ENCODE results near the gene LHX1.

The LHX1 gene

DNA sequence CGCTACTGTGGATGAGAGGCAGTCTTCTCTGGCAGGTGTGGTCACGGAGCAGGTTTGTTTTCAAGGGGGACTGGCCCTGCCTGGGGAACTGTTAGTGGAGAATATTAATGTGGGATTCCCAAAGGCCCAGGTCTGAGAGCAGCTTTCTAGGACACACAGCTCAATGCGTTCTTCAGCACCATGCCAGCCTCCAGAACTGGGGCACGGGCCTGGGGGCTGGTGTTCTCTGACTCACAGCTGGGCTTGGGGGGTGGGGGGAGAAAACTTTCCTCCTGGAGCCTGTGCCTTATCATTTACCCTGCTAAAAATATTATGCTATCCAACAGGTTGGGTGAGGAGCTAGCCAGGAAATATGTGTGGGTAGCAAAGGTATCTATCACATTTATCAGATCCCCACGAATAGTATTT, 13.5 kb upstream of the LHX1 start:
- no peak for DNase-seq

DNA sequence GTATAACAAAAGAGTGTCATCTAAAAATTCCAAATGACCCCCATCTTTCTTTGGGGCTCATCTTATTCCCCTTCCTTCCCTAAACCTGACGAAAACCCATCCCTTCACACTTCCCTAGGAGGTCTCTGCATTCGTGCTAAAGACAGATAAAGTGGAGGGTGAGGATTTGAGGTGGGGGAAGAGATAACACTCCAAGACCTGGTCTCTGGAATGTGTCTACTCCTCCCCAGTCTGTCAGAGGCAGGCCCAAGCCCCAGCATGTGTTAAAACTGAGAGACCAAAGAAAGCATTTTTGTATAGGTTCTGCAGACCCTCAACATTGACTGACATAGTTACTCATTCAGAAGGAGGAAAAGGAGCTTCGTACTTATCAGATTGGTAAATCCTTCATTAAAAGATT, 11.0 kb upstream of the LHX1 start:
- no peak for DNase-seq

DNA sequence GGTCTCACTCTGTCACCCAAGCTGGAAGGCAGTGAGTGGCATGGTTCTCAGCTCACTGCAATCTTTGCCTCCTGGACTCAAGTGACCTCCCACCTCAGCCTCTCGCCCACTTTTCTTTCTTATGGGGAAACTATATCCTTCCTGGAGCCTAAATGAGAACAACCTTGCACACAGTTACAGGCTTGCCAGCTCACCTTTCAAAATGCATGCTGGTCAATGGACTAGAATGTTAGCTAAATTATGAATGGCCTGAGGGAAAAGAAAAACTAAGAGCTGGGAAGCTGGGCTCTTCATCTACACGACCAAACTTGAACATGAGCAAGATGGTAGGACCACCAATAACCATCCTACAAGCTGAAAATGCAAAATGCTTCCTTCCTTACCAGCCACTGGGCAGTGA, 10.6 kb upstream of the LHX1 start:
- DNase-seq: no peak

DNA sequence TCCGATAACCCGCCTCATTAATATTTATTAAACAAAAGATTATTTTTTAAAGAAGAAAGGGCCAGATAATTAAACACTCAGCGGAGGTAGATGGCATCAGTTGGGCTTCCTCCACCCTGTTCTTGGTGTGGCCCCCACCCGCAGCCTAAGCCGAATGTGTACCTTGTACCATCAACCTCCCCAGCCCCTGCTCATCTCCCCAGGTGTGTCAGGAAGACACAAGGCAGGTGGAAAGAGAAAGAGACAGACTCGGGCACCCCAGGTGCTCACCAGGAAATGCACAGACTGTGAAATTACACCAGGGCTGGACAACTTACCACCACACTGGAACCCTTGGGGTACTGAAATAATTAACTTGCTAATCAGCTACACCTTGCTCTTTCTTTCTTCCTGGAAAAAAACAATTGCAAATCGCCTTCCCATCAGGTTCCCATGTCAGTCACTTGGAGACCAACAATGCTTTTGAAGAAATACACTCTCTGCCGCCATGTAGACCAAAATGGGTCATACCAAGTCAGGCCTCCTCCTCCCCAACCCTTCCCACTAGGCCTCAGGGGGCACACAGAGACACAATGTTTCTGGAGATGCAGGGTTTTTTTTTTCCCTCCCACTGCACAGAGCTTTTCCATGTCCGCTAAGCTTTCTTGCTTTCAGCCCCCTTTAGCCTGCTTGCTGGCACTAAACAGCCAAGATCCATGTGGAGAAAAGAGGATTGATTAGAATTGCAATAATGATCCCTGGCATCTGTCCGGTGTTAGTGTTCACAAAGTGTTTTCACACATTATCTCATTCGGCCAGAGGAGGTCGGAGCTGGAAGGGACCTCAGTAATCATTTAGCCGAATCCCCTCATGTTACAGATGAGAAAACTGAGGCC, 8.6 kb upstream of the LHX1 start:
- no peak for DNase-seq

DNA sequence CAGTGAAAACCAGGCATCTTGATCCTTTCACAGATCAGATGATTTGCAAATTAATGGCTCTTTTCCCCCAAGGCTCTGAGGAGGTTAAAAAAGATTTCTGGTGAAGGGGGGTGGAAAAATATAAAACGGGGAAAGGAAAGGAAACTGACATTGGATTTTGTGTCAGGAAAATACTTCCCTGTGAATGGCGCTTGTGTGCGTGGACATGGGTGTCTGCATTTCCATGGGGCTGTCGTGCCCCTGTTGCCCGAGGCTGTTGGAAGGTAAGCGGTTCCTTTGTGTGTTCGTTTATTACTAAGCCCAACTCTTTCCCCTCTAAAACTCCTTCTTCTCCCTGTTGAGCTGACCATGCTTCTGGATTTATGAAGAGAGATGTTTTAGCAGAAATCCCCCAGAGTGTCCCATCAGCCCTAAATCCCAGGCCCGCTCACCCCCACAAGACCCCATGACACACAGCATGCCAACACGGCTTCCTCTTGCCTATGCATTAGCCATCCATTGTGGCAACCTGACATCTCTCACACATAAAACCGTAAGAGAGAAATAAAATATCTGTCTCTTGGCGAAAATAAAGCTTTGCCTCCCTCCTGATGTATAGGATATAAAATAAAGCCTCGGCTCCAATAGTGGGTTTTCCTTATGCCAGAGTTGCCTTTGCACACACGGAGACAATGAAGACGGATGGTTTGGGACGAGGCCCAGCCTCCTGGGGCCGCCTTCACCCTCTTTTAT, 7.3 kb upstream of the LHX1 start:
- DNase-seq: no peak

DNA sequence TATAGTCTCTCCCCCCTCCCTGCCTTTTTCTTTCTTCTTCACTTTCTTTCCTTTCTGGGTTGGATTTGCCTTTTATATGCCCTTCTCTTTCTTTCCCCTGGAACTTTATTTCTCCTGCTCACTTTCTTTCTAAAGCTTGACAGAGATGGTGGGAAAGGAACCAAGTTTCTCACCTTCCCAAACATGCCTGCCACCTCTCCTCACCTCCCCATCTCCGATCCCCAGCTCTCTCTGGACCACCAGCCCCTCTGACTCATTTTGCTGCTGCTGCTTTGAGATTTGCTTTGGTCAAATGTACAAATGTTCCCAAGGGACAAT, 6.7 kb upstream of the LHX1 start:
- no peak for DNase-seq

DNA sequence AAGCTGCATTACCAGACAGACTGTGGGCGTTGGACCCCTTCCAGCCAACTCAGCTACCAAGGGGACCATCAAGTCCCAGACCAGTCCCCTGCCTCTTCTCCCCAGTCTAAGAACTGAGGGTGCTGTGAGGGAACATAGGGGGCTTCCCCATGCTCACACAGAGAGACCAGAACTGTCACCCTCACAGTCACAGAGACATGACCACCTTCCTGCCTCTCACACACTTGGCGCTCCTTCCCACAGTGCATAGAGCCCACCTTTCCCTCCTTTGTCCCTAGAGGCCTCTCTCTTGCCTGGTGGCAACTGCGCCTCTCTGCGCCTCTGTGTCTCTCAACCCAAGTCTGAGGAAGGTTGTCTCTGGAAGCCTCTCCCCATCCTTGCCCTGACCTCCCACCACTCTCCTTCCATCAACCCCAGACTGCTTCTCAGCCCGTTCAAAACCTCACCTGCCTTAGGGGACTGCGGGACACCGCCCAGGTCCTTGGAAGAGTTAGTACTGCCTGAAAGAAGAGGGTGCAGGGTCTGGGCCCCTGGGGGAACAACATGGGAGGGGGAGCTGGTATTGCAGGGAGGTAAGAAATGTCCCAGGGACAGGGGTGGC, 6.1 kb upstream of the LHX1 start:
- DNase-seq: no peak

DNA sequence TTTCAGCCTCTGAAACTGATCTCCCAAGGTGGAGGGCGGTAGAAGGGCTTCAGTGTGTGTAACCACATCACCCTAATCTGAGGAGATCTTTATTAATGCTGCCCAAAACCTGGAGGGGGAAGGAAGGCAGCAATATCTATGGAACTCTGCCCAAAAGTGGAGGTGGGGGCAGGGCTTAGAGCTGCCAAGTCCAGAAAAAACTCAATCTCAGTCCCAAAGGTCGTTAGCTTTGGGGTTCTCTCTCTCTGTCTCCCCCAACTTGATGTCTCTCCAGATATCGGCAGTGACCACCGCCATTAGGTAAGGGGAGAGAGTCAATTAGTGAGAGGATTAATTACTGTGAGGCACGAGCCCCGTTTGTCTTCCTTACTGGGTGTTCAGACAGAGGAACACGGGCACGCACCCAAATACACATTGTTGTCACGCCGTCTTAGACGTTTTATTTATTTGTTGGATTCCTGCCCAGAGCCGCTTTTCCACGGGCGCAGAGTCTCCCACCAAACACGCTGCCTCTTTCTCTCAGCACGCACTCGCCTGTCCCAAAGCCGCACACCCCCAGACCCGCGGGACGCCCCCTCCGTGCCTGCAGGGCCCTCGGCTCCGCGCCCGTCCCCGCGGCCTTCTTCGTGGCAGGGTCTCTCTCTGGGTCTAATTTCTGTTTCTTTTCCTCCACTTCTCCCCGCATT, 5.4 kb upstream of the LHX1 start:
- no peak for DNase-seq

DNA sequence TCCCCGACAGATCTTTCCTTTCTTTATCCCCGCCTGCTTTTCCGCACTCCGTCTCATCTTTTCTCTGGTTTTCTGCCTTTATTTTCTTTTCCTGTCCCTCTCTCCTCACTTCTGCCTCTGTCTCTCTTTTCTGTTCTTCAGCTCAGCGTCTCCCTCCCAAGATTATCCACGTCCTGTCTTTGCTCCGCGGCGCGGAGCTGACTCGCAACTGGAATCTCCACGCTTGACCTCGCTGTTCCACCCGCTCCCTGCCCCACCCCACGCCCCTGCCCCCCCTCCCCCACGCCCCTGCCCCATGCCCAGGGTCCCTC, 4.9 kb upstream of the LHX1 start:
- DNase-seq: no peak

DNA sequence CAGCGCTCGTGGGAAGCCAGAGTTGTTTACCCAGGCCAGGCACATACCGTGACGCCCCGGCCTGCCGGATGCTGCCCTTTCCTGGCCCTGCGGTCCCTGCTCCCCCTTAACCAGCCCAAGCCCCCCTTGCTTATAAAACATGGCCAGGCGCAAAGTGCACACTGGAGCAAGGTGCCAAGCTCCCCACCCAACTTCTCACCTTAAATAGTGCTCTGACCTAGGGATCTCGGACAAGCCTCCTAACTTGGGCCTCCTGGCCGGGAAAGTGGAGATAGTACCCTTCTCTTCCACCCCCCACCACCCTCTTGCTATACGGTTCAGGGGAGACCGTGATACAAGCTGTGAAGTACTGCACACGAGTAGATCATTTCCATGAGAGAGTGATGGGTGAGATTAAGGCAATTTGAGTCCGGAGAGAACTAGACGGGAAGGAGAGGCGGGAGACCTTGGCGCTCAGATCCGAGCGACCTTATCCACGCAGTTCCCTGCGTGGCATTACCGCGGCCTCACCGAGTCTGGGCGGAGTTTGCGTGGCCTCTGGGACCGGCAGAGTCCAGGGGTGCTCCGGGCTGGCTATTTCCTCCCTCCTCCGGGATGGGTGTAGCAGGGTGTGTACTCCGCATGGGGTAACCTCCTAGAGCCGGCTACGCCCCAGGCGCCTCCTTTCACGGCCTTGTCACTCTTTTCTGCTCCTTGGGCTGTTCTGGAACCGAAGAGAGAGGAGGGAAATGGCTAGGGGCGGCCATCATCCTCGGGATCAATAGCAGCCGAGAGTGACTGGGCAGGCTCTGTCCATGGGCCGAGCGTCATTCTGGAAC, 4.4 kb upstream of the LHX1 start:
- no peak for DNase-seq

DNA sequence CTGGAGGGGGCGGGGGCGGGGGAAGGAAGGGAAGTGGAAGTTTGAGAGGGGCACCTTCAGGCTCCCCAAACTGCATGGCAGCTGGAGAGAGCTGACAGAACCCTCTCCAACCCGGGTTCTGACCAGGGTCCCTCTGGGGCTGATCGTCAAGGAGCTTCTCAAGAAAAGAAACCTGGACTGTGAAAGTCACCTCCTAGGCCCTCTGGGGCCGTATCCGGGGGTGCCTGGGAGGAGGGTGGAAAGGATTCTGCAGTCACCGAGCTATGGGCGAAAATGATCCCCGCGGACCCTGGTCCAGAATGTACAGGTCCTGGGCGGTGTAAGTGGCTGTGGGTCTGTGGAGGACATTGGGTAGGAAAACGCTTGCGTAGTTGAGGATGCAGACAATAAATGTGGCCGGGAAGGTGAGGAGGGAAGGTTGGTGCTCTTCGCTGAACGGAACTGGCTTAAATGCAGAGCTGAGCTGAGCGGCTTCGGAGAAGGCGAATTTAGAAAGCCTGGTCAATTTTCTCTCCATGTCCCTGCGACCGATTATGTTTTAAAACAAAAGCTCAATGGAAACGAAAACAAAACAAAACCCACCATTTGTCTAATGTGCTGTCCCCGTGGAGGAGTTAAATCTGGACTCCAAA, 3.6 kb upstream of the LHX1 start:
- DNase-seq: no peak

DNA sequence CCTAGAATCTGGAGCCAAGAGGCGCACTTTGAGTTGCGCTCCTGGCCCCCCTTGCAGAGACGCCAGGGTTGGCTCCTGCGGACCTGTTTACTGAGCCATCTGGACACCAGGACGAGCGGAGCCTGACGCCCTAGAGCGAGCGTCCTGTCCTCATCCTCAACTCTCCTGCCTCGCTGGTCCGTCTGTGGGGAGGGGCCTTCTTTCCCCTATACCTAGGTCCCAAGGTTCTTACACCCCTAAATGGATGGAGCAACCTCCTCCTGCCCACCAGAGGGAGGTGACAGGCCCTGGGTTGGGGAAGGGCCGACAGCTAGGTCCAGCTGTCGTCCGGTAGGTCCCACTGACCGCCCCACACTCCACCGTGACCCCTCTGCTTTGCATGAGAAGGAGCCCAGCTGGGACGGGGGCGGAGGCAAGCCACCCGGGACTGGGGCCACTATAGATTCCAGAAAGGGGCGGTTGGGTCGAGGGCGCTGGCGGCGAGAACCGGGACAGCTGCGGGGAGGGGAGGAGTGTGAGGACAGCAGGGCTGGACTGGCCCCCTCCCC, 3.1 kb upstream of the LHX1 start:
- no peak for DNase-seq

DNA sequence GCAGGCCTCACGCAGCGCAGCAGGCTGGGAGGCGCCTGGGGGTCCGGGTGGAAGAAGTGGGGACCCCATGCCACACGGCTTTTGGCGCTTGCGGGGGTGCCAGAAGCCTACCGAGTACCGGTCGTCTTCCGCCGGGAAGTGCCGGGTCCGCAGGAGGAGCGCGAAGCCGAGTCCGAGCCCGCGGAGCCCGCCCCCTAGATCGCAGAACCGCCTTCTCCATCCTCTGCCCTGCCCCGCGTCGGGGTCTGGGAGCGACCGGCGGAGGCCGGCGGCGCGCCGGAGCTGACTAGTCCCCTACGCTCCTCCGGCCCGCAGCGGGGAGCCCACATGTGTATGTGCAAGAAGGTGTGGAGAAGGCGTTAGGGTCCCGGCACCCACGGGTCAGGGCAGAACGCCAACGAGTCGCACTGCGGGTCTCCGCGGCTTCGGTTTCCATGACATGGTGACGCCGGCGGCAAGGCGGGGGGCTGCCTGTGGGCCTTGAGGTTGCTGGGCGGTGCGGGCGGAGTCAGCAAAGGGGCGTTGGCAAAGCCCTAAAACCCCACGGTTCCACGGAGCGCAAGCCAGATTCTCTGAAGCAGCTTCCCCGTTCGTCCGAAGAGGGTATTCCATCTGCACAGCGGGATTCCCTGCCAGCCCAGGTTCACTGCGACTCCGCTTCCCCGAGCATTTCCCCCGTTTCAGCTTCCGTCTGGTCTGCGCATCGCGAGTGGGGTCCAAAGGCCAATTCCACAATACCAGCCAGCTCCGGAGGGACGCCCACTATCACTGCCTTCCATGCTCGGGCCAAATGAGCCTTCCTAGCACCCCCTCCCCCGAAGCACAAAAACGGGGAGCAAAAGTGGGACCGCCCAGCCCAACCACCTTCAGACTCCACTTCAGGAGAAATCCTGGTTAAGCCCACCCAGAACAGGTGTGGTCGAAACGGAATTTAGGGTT, 2.3 kb upstream of the LHX1 start:
- no peak for DNase-seq

DNA sequence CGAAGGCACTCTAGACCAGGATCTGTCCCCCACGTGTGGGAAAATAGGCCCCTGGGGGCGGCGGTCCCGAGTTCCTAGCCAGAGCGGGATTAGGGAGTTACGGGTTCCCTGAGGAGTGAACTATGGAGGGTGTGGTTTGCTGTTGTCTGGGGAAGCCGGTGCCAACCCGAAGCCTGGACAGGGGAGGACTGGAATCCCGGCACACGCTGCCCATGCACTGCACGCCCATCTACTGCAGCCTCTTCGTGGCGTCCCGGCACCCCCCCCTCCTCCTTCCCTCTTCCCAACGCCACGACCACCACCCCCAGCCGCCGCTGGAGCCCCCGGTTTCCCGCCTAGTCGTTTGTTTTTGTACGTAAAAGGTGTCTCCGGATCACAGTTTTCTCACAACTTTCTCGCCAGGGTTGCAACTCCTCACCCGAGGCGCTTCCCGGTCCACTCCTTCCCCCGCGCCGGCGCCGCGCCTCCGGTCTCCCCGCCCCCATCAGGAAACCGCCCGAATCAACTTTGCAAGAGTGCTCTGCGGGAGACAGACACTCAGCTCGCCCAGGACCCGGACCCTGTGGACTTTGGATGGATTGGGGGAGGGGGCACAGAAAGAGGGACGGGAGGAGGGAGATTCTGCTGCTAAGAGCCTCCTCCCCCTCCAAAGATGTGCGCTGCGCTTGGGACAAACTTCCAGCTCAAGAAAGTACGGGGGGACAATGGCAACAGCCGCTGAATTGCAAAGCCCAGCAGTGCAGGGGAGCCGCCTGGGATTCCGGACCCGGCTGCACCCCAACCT, 1.4 kb upstream of the LHX1 start:
- no peak for DNase-seq

DNA sequence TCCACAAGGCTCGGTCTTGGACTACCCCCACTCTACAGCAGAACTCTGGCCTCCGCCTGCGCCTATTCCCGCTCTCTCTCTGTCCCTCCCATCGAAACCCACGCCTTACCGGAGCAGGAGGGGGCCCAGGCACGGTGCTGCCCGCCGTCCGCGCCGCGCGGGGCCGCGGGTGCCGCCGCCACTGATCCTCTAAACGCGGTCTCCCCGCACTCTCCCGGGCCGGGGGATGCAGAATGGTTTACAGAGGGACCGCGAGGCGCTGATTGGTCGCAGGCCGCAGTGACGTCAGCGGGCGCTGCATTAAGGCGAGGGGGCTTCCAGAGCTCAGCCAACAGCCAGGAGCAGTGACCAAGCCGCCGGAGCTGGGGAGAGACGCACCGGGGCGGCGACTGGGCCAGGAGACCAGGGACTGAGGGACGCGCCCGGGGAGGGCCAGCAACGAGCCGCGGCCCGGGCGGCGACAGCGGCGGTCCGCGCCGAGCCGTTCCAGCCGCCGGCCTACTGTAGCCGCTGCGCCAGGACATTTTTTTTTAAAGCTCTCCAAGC, 747 bp upstream of the LHX1 start:
- no peak for DNase-seq

DNA sequence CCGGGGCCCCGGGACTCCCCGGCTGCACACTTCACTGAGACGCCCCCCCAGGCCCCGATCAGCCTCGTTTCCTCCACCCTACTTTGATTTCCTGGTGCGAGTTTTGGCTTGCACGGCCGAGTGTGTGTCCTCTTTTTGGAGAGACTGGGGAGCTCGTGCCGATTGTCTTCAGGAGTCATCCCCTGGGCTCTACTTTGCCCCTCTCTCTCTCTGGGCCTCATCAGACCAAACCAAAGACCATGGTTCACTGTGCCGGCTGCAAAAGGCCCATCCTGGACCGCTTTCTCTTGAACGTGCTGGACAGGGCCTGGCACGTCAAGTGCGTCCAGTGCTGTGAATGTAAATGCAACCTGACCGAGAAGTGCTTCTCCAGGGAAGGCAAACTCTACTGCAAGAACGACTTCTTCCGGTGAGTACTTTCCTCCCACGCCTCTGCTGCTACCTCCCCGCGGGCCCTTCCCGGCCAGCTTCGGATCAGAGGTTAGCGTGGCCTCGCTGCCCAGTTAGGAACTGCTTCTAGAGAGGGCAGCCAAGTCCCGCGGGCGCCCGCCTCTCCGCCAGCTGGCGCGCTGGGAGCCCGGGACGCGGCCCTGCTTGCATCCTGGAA, 787 bp downstream of the LHX1 start:
- DNase-seq: no peak

DNA sequence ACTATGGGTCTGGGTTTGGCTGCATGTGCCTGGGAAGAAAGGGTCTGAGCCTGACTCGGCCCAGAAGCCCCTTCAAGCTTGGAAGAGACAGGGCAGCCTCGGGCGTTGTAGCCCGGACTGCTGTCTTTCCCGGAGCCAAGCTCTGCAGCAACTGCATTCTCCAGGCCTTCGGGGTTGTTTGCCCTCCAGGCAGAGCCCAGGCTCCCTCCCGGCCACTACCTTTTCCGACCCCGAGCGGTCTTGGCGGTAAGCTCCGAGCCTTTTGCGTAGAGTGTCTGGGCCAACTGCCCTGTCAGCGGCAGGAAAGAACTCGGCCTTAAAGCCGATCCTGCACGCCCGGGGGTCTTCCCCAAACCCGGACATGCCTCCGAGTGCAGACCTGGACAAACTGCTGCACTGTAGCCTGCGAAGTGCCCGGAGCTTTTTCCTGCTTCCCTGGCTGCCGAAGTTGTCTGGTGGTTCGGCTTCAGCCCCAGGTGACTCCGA, 1.3 kb downstream of the LHX1 start:
- no peak for DNase-seq

DNA sequence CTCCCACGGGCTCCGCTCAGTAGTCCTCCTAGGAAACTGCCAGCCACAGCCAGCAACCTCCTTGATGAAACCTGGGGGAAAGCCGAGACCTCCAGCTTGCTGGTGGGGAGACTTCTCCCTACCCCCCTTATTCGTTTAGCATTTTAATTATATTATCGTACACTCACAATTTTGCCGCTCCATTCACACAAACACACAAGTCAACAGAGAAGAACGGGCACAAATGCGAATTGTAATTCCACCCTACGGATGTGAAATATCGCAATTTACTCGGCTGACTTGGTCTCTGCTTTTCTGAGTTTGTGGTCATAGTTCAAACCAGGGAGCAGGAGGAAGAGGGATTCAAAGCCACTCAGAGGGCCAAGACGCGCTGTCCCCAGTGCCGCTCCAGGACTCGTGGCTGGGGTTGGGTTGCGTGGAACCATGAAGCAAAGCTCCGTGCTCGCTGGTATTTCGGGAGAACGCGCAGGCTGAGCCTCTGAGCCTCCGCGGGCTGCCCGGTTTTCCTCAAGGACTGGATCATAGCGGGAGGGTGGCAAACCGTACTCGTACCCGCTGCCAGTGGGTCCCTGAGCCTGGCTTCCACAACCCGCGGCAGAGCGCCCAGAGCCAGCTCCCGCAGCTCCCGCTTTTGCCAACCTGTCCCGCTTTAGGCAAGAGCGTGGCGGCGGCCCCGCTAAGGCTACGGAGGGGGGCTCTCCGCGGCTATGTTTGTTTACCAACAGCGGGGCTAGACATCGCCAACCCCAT, 2.0 kb downstream of the LHX1 start:
- DNase-seq: no peak
